ENCODE results near the gene LAYN.

The LAYN gene, protein sequence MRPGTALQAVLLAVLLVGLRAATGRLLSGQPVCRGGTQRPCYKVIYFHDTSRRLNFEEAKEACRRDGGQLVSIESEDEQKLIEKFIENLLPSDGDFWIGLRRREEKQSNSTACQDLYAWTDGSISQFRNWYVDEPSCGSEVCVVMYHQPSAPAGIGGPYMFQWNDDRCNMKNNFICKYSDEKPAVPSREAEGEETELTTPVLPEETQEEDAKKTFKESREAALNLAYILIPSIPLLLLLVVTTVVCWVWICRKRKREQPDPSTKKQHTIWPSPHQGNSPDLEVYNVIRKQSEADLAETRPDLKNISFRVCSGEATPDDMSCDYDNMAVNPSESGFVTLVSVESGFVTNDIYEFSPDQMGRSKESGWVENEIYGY

DNA sequence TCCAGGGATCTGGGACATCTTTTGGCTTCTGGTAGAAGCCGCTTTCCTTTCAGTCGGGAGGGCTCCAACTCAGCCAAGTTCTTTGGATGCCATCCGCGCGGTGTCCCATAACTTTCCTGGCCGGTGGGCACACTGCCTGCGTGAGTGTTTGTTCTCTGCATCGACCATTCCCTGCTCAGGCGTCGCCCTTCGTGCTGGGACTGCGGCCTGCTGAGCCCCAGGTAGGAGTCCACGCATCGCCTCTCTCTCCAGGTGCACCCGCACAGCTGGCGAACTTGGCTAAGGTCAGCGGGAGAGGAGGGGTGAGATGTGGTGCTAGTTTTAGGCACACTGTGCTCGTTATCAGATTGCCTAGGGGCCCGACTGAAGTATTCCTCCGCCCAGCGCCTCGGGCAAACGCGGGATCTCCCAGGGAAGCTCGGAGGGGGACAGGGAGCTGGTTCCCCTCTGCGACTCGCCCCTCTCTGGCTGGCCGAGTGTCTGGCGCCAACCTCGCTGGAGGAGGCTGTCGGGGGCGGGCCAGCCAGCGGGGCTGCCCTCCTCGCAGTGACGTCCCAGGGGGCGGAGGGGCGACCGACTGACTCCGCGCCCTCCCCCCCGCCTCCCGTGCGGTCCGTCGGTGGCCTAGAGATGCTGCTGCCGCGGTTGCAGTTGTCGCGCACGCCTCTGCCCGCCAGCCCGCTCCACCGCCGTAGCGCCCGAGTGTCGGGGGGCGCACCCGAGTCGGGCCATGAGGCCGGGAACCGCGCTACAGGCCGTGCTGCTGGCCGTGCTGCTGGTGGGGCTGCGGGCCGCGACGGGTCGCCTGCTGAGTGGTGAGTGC, at the start of gene LAYN:
Gene LAYN, plus strand, starts transcription at position 607 of the 823 bp plus-strand sequence. Its CDS starts 124 bp downstream, at position 731.
- DNase-seq (ENCODE audit: low read depth): peak; percentile 42
- TF ChIP-seq CTCF (conservative IDR thresholded peaks at IDR 0.05; ENCODE audit: control insufficient read depth, insufficient read depth, low read depth, low read length): no peak
- H3K4me3 ChIP-seq (ENCODE audit: control insufficient read depth, low read depth, low read length): peak within 1 kb of the TSS; percentile 71

GRCh38 chr11:111494040-111494439, 46.5 kb upstream of the LAYN start:
- TF ChIP-seq CTCF (conservative IDR thresholded peaks at IDR 0.05; ENCODE audit: control insufficient read depth, insufficient read depth, low read depth, low read length): no peak
- no peak overlapping the region for H3K4me3 ChIP-seq (ENCODE audit: control insufficient read depth, low read depth, low read length)
- no peak for DNase-seq (ENCODE audit: low read depth)

DNA sequence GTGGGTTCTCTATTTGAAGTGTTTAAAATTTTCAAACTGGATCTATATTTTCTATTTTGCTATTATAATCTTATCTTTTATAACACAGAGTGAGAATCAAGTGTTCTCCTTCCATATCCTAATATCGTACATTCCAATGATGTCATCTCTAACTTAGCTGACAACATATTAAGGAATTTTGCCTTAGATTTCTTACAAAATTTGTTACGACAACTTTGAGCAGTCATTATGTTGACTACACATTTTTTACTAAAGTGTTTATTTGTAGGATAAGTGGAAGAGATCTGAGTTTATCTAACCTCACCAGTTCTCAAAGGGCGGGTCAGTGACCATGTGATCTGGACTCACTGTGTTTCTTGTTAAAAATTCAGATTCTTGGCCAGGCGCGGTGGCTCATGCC, 41.0 kb upstream of the LAYN start:
- no peak for DNase-seq (ENCODE audit: low read depth)
- H3K4me3 ChIP-seq (ENCODE audit: control insufficient read depth, low read depth, low read length): no peak overlapping the region
- no peak for TF ChIP-seq CTCF (conservative IDR thresholded peaks at IDR 0.05; ENCODE audit: control insufficient read depth, insufficient read depth, low read depth, low read length)

- no peak overlapping the region for H3K4me3 ChIP-seq (ENCODE audit: control insufficient read depth, low read depth, low read length)
- DNase-seq (ENCODE audit: low read depth): no peak
- no peak for TF ChIP-seq CTCF (conservative IDR thresholded peaks at IDR 0.05; ENCODE audit: control insufficient read depth, insufficient read depth, low read depth, low read length)
Measured at GRCh38 chr11:111500481-111500880, 40.0 kb upstream of the LAYN start.

GRCh38 chr11:111502611-111503010, 37.9 kb upstream of the LAYN start:
- DNase-seq (ENCODE audit: low read depth): no peak
- TF ChIP-seq CTCF (conservative IDR thresholded peaks at IDR 0.05; ENCODE audit: control insufficient read depth, insufficient read depth, low read depth, low read length): no peak
- H3K4me3 ChIP-seq (ENCODE audit: control insufficient read depth, low read depth, low read length): no peak overlapping the region

GRCh38 chr11:111510311-111510710, 30.2 kb upstream of the LAYN start:
- no peak for DNase-seq (ENCODE audit: low read depth)
- H3K4me3 ChIP-seq (ENCODE audit: control insufficient read depth, low read depth, low read length): no peak overlapping the region
- TF ChIP-seq CTCF (conservative IDR thresholded peaks at IDR 0.05; ENCODE audit: control insufficient read depth, insufficient read depth, low read depth, low read length): no peak
